HCT116 (cell line): ENCODE results near the gene CLTC. TPM values are rescaled to one million over a fixed set of nuclear protein-coding genes. Genes with fewer than 3 reads are reported as not detected.

ENCODE experiments used
- total RNA-seq: library from RNA; stranded (reverse); gene quantifications from one replicate; pipeline ENCODE4 v1.2.1, GENCODE V29; 2021; ENCODE audit not compliant: unreplicated experiment

Gene CLTC
- total RNA-seq, 1 experiment from 2014 or later: 351 TPM

Other genes with a start within 250 kb of the CLTC start
- gene DHX40, start 54.3 kb upstream of the CLTC start, total RNA-seq: 58.7 TPM
- 59.6 TPM for gene PTRH2, start 87.5 kb downstream of the CLTC start, total RNA-seq
- gene VMP1, start 87.8 kb downstream of the CLTC start, total RNA-seq: 366 TPM